HepG2 (cell line): ENCODE measurements around the gene TOR1AIP1. TPM values are rescaled to one million over a fixed set of nuclear protein-coding genes. Genes with fewer than 3 reads are reported as not detected.
"Not testable (repeated sequence)": the region's sequence is repeated elsewhere in the genome, so short reads cannot be mapped to it uniquely, and the experiment has no call there.

Experiments
- ATAC-seq: fragments of 200-7000 bp; cut with Tn5 transposase; 3 replicates; pipeline ENCODE4 v1.9.1; 2020; ENCODE audit warnings: mild to moderate bottlenecking, moderate library complexity
- BruUV-seq: library from RNA; stranded (reverse); fragments of 400-500 nt; replicated peaks from 2 replicates; lab custom pipeline; 2021; lab: Mats Ljungman, UMichigan
- CTCF ChIA-PET: fragments of 300-600 bp; formaldehyde crosslinking; extraction: SDS; loops from one replicate; lab custom pipeline; 2021; ENCODE audit warnings: low total read pairs, inconsistent platforms, low intra/inter-chr PET ratio; lab: Yijun Ruan, JAX
- POLR2A ChIA-PET: fragments of 350-600 bp; sonication (Branson Sonifier 250); formaldehyde crosslinking; loops from one replicate; lab custom pipeline; 2020; ENCODE audit warnings: antibody characterized with exemption, inconsistent platforms; lab: Yijun Ruan, JAX
- DNase-seq: peaks from one replicate; pipeline ENCODE4 v3.0.0-alpha.2; 2015; ENCODE audit warnings: low spot score
- FAIRE-seq: peaks from 3 replicates; lab custom pipeline; 2011; peaks lifted over from hg19 to GRCh38; lab: Jason Lieb, UNC
- H2AFZ ChIP-seq: one replicate; pipeline ENCODE4 v1.6.1; 2011; ENCODE audit warnings: low read length, inconsistent platforms
- H3K27ac ChIP-seq: fragments of 300-600 bp; 3 replicates; pipeline ENCODE4 v1.8.0; 2011; ENCODE audit warnings: mixed run types, mild to moderate bottlenecking, mixed read lengths, low read length, inconsistent platforms; ENCODE audit not compliant: insufficient read depth; ENCODE audit errors: extremely low read length
- H3K27me3 ChIP-seq, 2 experiments: fragments of 200-600 bp in 1 of 2; 2 replicates in 1 of 2; 3 replicates in 1 of 2; pipeline versions ENCODE4 v1.6.0 to v1.8.0; 2011; ENCODE audit warnings: low read length in 2 of 2, mild to moderate bottlenecking in 2 of 2, moderate library complexity in 2 of 2, inconsistent platforms in 1 of 2; ENCODE audit not compliant: insufficient read depth in 2 of 2, control insufficient read depth in 1 of 2
- H3K36me3 ChIP-seq, 2 experiments: fragments of 200-600 bp in 1 of 2; replicated peaks in 1 of 2; 2 replicates in 1 of 2; 3 replicates in 1 of 2; pipeline versions ENCODE4 v1.5.1 to v1.8.0; 2011; ENCODE audit warnings: low read length in 2 of 2, inconsistent platforms in 1 of 2; ENCODE audit not compliant: insufficient read depth in 2 of 2, control insufficient read depth in 1 of 2
- H3K4me1 ChIP-seq: 2 replicates; pipeline ENCODE4 v1.5.1; 2012; ENCODE audit warnings: low read length, inconsistent platforms; ENCODE audit not compliant: insufficient read depth
- H3K4me2 ChIP-seq: 2 replicates; pipeline ENCODE4 v1.6.0; 2011; ENCODE audit warnings: low read depth, low read length, inconsistent platforms
- H3K4me3 ChIP-seq, 3 experiments: fragments of 200-600 bp in 1 of 3; sonication (generic), shearing (Covaris generic) in 1 of 3; replicated peaks in 1 of 3; 2 replicates each; pipeline ENCODE4 v1.5.1; 2011 to 2016; ENCODE audit warnings: low read length in 3 of 3, inconsistent platforms in 2 of 3, low read depth in 2 of 3, mild to moderate bottlenecking in 2 of 3, control low read depth in 1 of 3, mixed read lengths in 1 of 3; ENCODE audit not compliant: insufficient read depth in 1 of 3
- H3K79me2 ChIP-seq: one replicate; pipeline ENCODE4 v1.6.1; 2011; ENCODE audit warnings: low read length, inconsistent platforms; ENCODE audit not compliant: insufficient read depth
- H3K9ac ChIP-seq: 2 replicates; pipeline ENCODE4 v1.6.0; 2011; ENCODE audit warnings: mild to moderate bottlenecking, low read depth, low read length, inconsistent platforms; ENCODE audit not compliant: insufficient read depth
- H3K9me3 ChIP-seq: 2 replicates; pipeline ENCODE4 v1.5.1; 2012; ENCODE audit warnings: mild to moderate bottlenecking, low read length
- H4K20me1 ChIP-seq: 2 replicates; pipeline ENCODE4 v1.6.0; 2011; ENCODE audit warnings: inconsistent platforms, mild to moderate bottlenecking, low read length, moderate library complexity; ENCODE audit not compliant: insufficient read depth
- BCL6 ChIP-seq: IDR thresholded peaks from 2 replicates; pipeline ENCODE4 v1.6.1; 2016; ENCODE audit warnings: missing genetic modification reagents, missing compliant biosample characterization
- EP300 ChIP-seq, 3 experiments: sonication (generic) in 1 of 3; formaldehyde crosslinking in 1 of 3; IDR thresholded peaks; 2 replicates each; pipeline versions ENCODE4 v1.5.1 to v1.6.1; 2011 to 2020; ENCODE audit warnings: low read depth in 2 of 3, low read length in 2 of 3, borderline replicate concordance in 1 of 3, improper control_type of control experiment in 1 of 3, mild to moderate bottlenecking in 1 of 3, missing genetic modification reagents in 1 of 3, moderate library complexity in 1 of 3
- MXD4 ChIP-seq: IDR thresholded peaks from 2 replicates; pipeline ENCODE4 v1.6.1; 2016; ENCODE audit warnings: mild to moderate bottlenecking, missing biosample characterization, missing genetic modification reagents
- ZBTB7B ChIP-seq: sonication (generic); formaldehyde crosslinking; IDR thresholded peaks from 2 replicates; pipeline ENCODE4 v1.4.0; 2020; ENCODE audit warnings: missing genetic modification reagents
- ZNF10 ChIP-seq: sonication (generic); formaldehyde crosslinking; IDR thresholded peaks from 2 replicates; pipeline ENCODE4 v1.4.0; 2020; ENCODE audit warnings: mild to moderate bottlenecking, low read depth, missing genetic modification reagents, borderline replicate concordance
- ZNF17 ChIP-seq: sonication (generic); formaldehyde crosslinking; IDR thresholded peaks from 2 replicates; pipeline ENCODE4 v1.5.0; 2020; ENCODE audit warnings: mild to moderate bottlenecking, missing genetic modification reagents
- ZNF180 ChIP-seq: sonication (generic); formaldehyde crosslinking; IDR thresholded peaks from 2 replicates; pipeline ENCODE4 v1.4.0; 2020; ENCODE audit warnings: low read depth, missing genetic modification reagents, borderline replicate concordance
- ZNF232 ChIP-seq: sonication (generic); formaldehyde crosslinking; IDR thresholded peaks from 2 replicates; pipeline ENCODE4 v1.4.0; 2020; ENCODE audit warnings: missing genetic modification reagents, borderline replicate concordance
- ZNF296 ChIP-seq: sonication (generic); formaldehyde crosslinking; conservative IDR thresholded peaks from 2 replicates; pipeline ENCODE4 v1.5.0; 2020; ENCODE audit warnings: mild to moderate bottlenecking, missing genetic modification reagents
- ZNF484 ChIP-seq: sonication (generic); formaldehyde crosslinking; IDR thresholded peaks from 2 replicates; pipeline ENCODE4 v1.5.1; 2020; ENCODE audit warnings: mild to moderate bottlenecking, low read depth, missing genetic modification reagents, borderline replicate concordance
- ZNF883 ChIP-seq: sonication (generic); formaldehyde crosslinking; IDR thresholded peaks from 2 replicates; pipeline ENCODE4 v1.5.1; 2020; ENCODE audit warnings: mild to moderate bottlenecking, missing genetic modification reagents; ENCODE audit errors: not compliant biosample characterization
- WGBS: methylation state at CpG from one replicate; pipeline ENCODE4 v1.1.6; 2017; ENCODE audit warnings: low lambda C conversion rate; 5-methylcytosine and 5-hydroxymethylcytosine counted together
- in situ Hi-C: cut with HindIII; loops from 2 replicates; pipeline ENCODE4 v1.10.0; 2017; ENCODE audit warnings: low pct_unique_long_range_greater_than_20kb; ENCODE audit not compliant: extremely low pct_ligation_motif_present
- intact Hi-C: fragments of 100-400 bp; cut with micrococcal nuclease; formaldehyde crosslinking; loops from one replicate; pipeline ENCODE4 v1.10.0; 2022; ENCODE audit not compliant: unreplicated experiment
- polyA plus RNA-seq, 8 experiments: library from polyadenylated mRNA; depleted of rRNA in 3 of 8; stranded (reverse) in 7 of 8; unstranded in 1 of 8; fragments of >200 nt; fragmentation: Illumina TruSeq in 4 of 8; extraction: Trizol in 4 of 8; gene quantifications; 2 replicates each; pipeline versions ENCODE4 v1.2.1 to v1.2.3, GENCODE V29; 2011 to 2016; ENCODE audit warnings: low read depth in 4 of 8, missing spikeins in 1 of 8, mixed read lengths in 1 of 8; ENCODE audit not compliant: insufficient read depth in 1 of 8
- total RNA-seq, 5 experiments: library from RNA; depleted of rRNA; stranded (reverse); fragments of >200 nt; fragmentation: Illumina TruSeq; extraction: Trizol; gene quantifications; 2 replicates each; pipeline ENCODE4 v1.2.3, GENCODE V29; 2016; ENCODE audit warnings: low read depth in 1 of 5

Gene TOR1AIP1
- total and polyA plus RNA-seq, 2 of the 13 experiments (the other 11 are each of a cell fraction or from before 2014, with no cell fraction given): 15.6 to 29.0 TPM

DNA sequence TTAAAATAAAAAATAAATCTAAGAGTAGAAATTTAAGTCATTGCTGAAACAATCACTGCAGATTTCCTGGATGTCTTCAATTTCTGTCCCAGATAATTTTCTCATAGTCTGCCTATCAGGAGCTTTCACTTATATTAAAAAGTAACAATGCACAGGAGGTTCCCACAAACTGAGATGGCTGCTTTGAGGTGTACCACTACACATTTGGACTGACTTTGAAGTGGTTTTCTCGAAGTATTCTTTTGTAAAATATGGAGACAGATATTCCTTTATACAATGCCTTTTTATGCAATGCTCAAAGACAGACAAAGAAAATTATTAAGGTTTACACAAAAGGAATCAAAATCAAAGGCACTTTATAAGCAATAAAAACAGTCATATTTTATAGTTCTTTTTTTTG lies 29.0 kb upstream of the TOR1AIP1 start:
- H3K36me3 ChIP-seq: peaks cover 9 to 30% of the 10 kb centered on the region in 2 experiments
- no peak overlapping the region for H3K27ac ChIP-seq
- CTCF ChIA-PET: no interaction called here
- H2AFZ ChIP-seq: no peak overlapping the region
- no peaks in the 10 kb centered on the region for H3K4me1 ChIP-seq
- H3K9ac ChIP-seq: no peak overlapping the region
- 97% methylated on average over 1 of the region's 1 CpG for WGBS
- DNase-seq (no peak), FAIRE-seq (no peak), ATAC-seq (no peak)
- no peaks in the 10 kb centered on the region for H4K20me1 ChIP-seq
- H3K9me3 ChIP-seq: no peaks in the 10 kb centered on the region
- no peaks in the 10 kb centered on the region for H3K27me3 ChIP-seq
- POLR2A ChIA-PET: no interaction called here
- TF ChIP-seq ZNF232: no peak
- no peak for TF ChIP-seq ZNF883
- no peak for TF ChIP-seq EP300 (IDR thresholded peaks at IDR 0.05; ENCODE audit: low read depth in 2 of 2, low read length in 2 of 2)
- TF ChIP-seq EP300 (CRISPR knock-in tag; IDR thresholded peaks at IDR 0.05; ENCODE audit: borderline replicate concordance): no peak
- TF ChIP-seq BCL6: no peak
- TF ChIP-seq ZNF296 (CRISPR knock-in tag): no peak
- TF ChIP-seq ZNF17 (CRISPR knock-in tag): no peak
- no peak for TF ChIP-seq MXD4 (CRISPR knock-in tag)
- no peak for TF ChIP-seq ZNF484
- TF ChIP-seq ZBTB7B: no peak
- TF ChIP-seq ZNF180 (CRISPR knock-in tag): no peak
- TF ChIP-seq ZNF10 (CRISPR knock-in tag): no peak
- in situ Hi-C loops (no loop called here), intact Hi-C loops (no loop called here)
- no peaks in the 10 kb centered on the region for H3K79me2 ChIP-seq
- no TSS peak for BruUV-seq
- no peak overlapping the region for H3K4me2 ChIP-seq
- no peak overlapping the region for H3K4me3 ChIP-seq

DNA sequence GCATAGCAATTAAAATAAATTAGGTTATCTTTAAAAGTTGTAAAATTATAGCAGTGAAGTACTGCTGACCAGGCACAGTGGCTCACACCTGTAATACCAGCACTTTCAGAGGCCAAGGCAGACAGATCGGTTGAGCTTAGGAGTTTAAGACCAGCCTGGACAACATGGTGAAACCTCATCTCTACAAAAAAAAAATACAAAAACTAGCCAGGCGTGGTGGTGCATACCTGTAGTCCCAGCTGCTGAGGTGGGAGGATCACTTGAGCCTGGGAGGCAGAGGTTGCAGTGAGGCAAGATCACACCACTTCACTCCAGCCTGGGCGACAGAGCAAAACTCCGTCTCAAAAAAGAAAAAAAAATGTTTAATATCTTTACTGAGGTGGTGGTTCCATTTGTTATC lies 26.3 kb upstream of the TOR1AIP1 start:
- H3K4me1 ChIP-seq, H3K4me3 ChIP-seq, ATAC-seq, H4K20me1 ChIP-seq, H3K9ac ChIP-seq, in situ Hi-C loops, CTCF ChIA-PET, H3K4me2 ChIP-seq, H3K9me3 ChIP-seq, H3K79me2 ChIP-seq, DNase-seq, intact Hi-C loops, H2AFZ ChIP-seq, POLR2A ChIA-PET, H3K27ac ChIP-seq, BruUV-seq, FAIRE-seq, H3K27me3 ChIP-seq: not testable (repeated sequence)
- 96% methylated on average over 4 of the region's 4 CpGs for WGBS
- H3K36me3 ChIP-seq: peaks cover 5 to 13% of the 10 kb centered on the region in 2 experiments; a peak in 4 of 5 replicates
